ENCODE results near the gene AP1B1. TPM values are rescaled to one million over a fixed set of nuclear protein-coding genes. Genes with fewer than 3 reads are reported as not detected.

AP1B1 gene
- total RNA-seq, 1 experiment from 2014 or later = 40.3 TPM

- no peak for DNase-seq
- no peaks in the 10 kb centered on the region for H3K27me3 ChIP-seq (ENCODE audit: low read length)
- H3K9ac ChIP-seq (ENCODE audit: low read length) = no peak overlapping the region
- H3K27ac ChIP-seq (ENCODE audit: low read length) = no peak overlapping the region
- peaks cover 15% of the 10 kb centered on the region for H4K20me1 ChIP-seq (ENCODE audit: insufficient read depth, low read depth, low read length)
- no peaks in the 10 kb centered on the region; the same call in 1 of the 2 replicates for H3K36me3 ChIP-seq (ENCODE audit: insufficient read depth, low read length)
- no peak overlapping the region for H3K4me2 ChIP-seq (ENCODE audit: low read depth, low read length, poor library complexity, severe bottlenecking)
- H3K4me1 ChIP-seq (ENCODE audit: low read length) = peaks cover 7% of the 10 kb centered on the region
- no peak overlapping the region for H2AFZ ChIP-seq (ENCODE audit: low read length)
- no peaks in the 10 kb centered on the region for H3K79me2 ChIP-seq (ENCODE audit: low read length)
- H3K9me2 ChIP-seq (replicated peaks; ENCODE audit: insufficient read depth, low read length) = no peaks in the 10 kb centered on the region
- no peaks in the 10 kb centered on the region for H3K9me3 ChIP-seq (ENCODE audit: low read length)
- H3K4me3 ChIP-seq (ENCODE audit: low read length) = no peak overlapping the region
These were observed 72.1 kb downstream of the AP1B1 start for GRCh38 chr22:29316141-29316828.

- no peaks in the 10 kb centered on the region for H3K9me3 ChIP-seq (ENCODE audit: low read length)
- H3K36me3 ChIP-seq (ENCODE audit: insufficient read depth, low read length) = no peaks in the 10 kb centered on the region; the same call in 1 of the 2 replicates
- DNase-seq = no peak
- no peak within 1 kb of the TSS for H3K4me3 ChIP-seq (ENCODE audit: low read length)
- H3K9ac ChIP-seq (ENCODE audit: low read length) = no peak within 1 kb of the TSS
- peaks cover 15% of the 10 kb centered on the region for H4K20me1 ChIP-seq (ENCODE audit: insufficient read depth, low read depth, low read length)
- no peak within 1 kb of the TSS for H2AFZ ChIP-seq (ENCODE audit: low read length)
- H3K27me3 ChIP-seq (ENCODE audit: low read length) = no peaks in the 10 kb centered on the region
- H3K9me2 ChIP-seq (replicated peaks; ENCODE audit: insufficient read depth, low read length) = no peaks in the 10 kb centered on the region
- H3K4me1 ChIP-seq (ENCODE audit: low read length) = peaks cover 7% of the 10 kb centered on the region
- H3K4me2 ChIP-seq (ENCODE audit: low read depth, low read length, poor library complexity, severe bottlenecking) = no peak within 1 kb of the TSS
- H3K27ac ChIP-seq (ENCODE audit: low read length) = no peak within 1 kb of the TSS
- no peaks in the 10 kb centered on the region for H3K79me2 ChIP-seq (ENCODE audit: low read length)
These were observed 72.9 kb downstream of the AP1B1 start, which contains the start of gene RASL10A for GRCh38 chr22:29315286-29316140. Gene RASL10A, minus strand, starts transcription at chr22:29315697. Its CDS starts 451 bp downstream, at chr22:29315246.

- H3K9me3 ChIP-seq (ENCODE audit: low read length) = no peaks in the 10 kb centered on the region
- no peaks in the 10 kb centered on the region for H3K79me2 ChIP-seq (ENCODE audit: low read length)
- H3K4me2 ChIP-seq (ENCODE audit: low read depth, low read length, poor library complexity, severe bottlenecking) = no peak overlapping the region
- no peaks in the 10 kb centered on the region for H3K9me2 ChIP-seq (replicated peaks; ENCODE audit: insufficient read depth, low read length)
- H3K27me3 ChIP-seq (ENCODE audit: low read length) = no peaks in the 10 kb centered on the region
- no peaks in the 10 kb centered on the region; the same call in 1 of the 2 replicates for H3K36me3 ChIP-seq (ENCODE audit: insufficient read depth, low read length)
- H3K27ac ChIP-seq (ENCODE audit: low read length) = no peak overlapping the region
- no peak overlapping the region for H3K4me3 ChIP-seq (ENCODE audit: low read length)
- no peak for DNase-seq
- H4K20me1 ChIP-seq (ENCODE audit: insufficient read depth, low read depth, low read length) = peaks cover 15% of the 10 kb centered on the region
- no peak overlapping the region for H3K9ac ChIP-seq (ENCODE audit: low read length)
- peaks cover 7% of the 10 kb centered on the region for H3K4me1 ChIP-seq (ENCODE audit: low read length)
- H2AFZ ChIP-seq (ENCODE audit: low read length) = no peak overlapping the region
These were observed 73.7 kb downstream of the AP1B1 start for GRCh38 chr22:29314537-29315285.

- H3K79me2 ChIP-seq (ENCODE audit: low read length) = no peaks in the 10 kb centered on the region
- no peak overlapping the region for H3K9ac ChIP-seq (ENCODE audit: low read length)
- H3K4me3 ChIP-seq (ENCODE audit: low read length) = no peak overlapping the region
- peaks cover 15% of the 10 kb centered on the region for H4K20me1 ChIP-seq (ENCODE audit: insufficient read depth, low read depth, low read length)
- H3K27me3 ChIP-seq (ENCODE audit: low read length) = no peaks in the 10 kb centered on the region
- no peaks in the 10 kb centered on the region; the same call in 1 of the 2 replicates for H3K36me3 ChIP-seq (ENCODE audit: insufficient read depth, low read length)
- H3K9me2 ChIP-seq (replicated peaks; ENCODE audit: insufficient read depth, low read length) = no peaks in the 10 kb centered on the region
- peaks cover 7% of the 10 kb centered on the region for H3K4me1 ChIP-seq (ENCODE audit: low read length)
- no peak overlapping the region for H3K27ac ChIP-seq (ENCODE audit: low read length)
- H3K4me2 ChIP-seq (ENCODE audit: low read depth, low read length, poor library complexity, severe bottlenecking) = no peak overlapping the region
- no peak overlapping the region for H2AFZ ChIP-seq (ENCODE audit: low read length)
- no peaks in the 10 kb centered on the region for H3K9me3 ChIP-seq (ENCODE audit: low read length)
- no peak for DNase-seq
These were observed 74.5 kb downstream of the AP1B1 start for GRCh38 chr22:29313576-29314466.

- H3K27me3 ChIP-seq (ENCODE audit: low read length) = no peaks in the 10 kb centered on the region
- H3K79me2 ChIP-seq (ENCODE audit: low read length) = no peaks in the 10 kb centered on the region
- H3K4me2 ChIP-seq (ENCODE audit: low read depth, low read length, poor library complexity, severe bottlenecking) = no peak overlapping the region
- H2AFZ ChIP-seq (ENCODE audit: low read length) = no peak overlapping the region
- H3K27ac ChIP-seq (ENCODE audit: low read length) = no peak overlapping the region
- peaks cover 7% of the 10 kb centered on the region for H3K4me1 ChIP-seq (ENCODE audit: low read length)
- no peaks in the 10 kb centered on the region for H3K9me3 ChIP-seq (ENCODE audit: low read length)
- no peak overlapping the region for H3K9ac ChIP-seq (ENCODE audit: low read length)
- H3K9me2 ChIP-seq (replicated peaks; ENCODE audit: insufficient read depth, low read length) = no peaks in the 10 kb centered on the region
- H3K36me3 ChIP-seq (ENCODE audit: insufficient read depth, low read length) = no peaks in the 10 kb centered on the region; the same call in 1 of the 2 replicates
- H4K20me1 ChIP-seq (ENCODE audit: insufficient read depth, low read depth, low read length) = peaks cover 15% of the 10 kb centered on the region
- H3K4me3 ChIP-seq (ENCODE audit: low read length) = no peak overlapping the region
- no peak for DNase-seq
These were observed 75.2 kb downstream of the AP1B1 start for GRCh38 chr22:29313126-29313575.

- Histone ChIP-seq H3K79me2 (ENCODE audit: low read length) (no peaks in the 10 kb centered on the region), H3K4me1 (ENCODE audit: low read length) (peaks cover 7% of the 10 kb centered on the region), H3K9me3 (ENCODE audit: low read length) (no peaks in the 10 kb centered on the region), H3K4me3 (ENCODE audit: low read length) (no peak overlapping the region), H3K36me3 (ENCODE audit: insufficient read depth, low read length) (no peaks in the 10 kb centered on the region; the same call in 1 of the 2 replicates), H2AFZ (ENCODE audit: low read length) (no peak overlapping the region), H4K20me1 (ENCODE audit: insufficient read depth, low read depth, low read length) (peaks cover 15% of the 10 kb centered on the region), H3K9ac (ENCODE audit: low read length) (no peak overlapping the region), H3K9me2 (replicated peaks; ENCODE audit: insufficient read depth, low read length) (no peaks in the 10 kb centered on the region), H3K4me2 (ENCODE audit: low read depth, low read length, poor library complexity, severe bottlenecking) (no peak overlapping the region), H3K27me3 (ENCODE audit: low read length) (no peaks in the 10 kb centered on the region), H3K27ac (ENCODE audit: low read length) (no peak overlapping the region)
- no peak for DNase-seq
These were observed 75.9 kb downstream of the AP1B1 start for GRCh38 chr22:29312218-29313125.
